Gastroesophageal sphincter (tissue), 4 donors: ENCODE measurements around the gene SIX5. TPM values are rescaled to one million over a fixed set of nuclear protein-coding genes. Genes with fewer than 3 reads are reported as not detected.
A peak's percentile ranks its signal among the peaks of the same experiment; 100 is the strongest.

Experiments used
- ATAC-seq: fragments of 150-250 bp; one replicate; pipeline ENCODE4 v1.9.1; 2016; ENCODE audit warnings: mild to moderate bottlenecking, moderate library complexity
- H3K27ac ChIP-seq, 4 donors: fragments of 200-600 bp; sonication (generic) in 3 of 4; 1 replicate in 3 of 4; 2 replicates in 1 of 4; pipeline ENCODE4 v1.5.1; 2016 to 2019
- H3K27me3 ChIP-seq: fragments of 200-600 bp; sonication (generic); one replicate; pipeline ENCODE4 v1.5.1; 2019
- H3K36me3 ChIP-seq, 2 donors: fragments of 200-600 bp; sonication (generic); one replicate each; pipeline ENCODE4 v1.5.1; 2019; ENCODE audit warnings: control low read depth in 1 of 2
- H3K4me1 ChIP-seq, 3 donors: fragments of 200-600 bp; sonication (generic); 1 replicate in 2 of 3; 2 replicates in 1 of 3; pipeline ENCODE4 v1.5.1; 2016 to 2019; ENCODE audit warnings: control low read depth in 2 of 3
- H3K4me3 ChIP-seq, 2 donors: fragments of 200-600 bp; sonication (generic); one replicate each; pipeline ENCODE4 v1.5.1; 2019; ENCODE audit warnings: mild to moderate bottlenecking in 1 of 2, moderate library complexity in 1 of 2
- H3K9me3 ChIP-seq, 3 donors: fragments of 200-600 bp; sonication (generic); one replicate each; pipeline ENCODE4 v1.5.1; 2017 to 2019; ENCODE audit warnings: control low read depth in 2 of 3
- EP300 ChIP-seq: sonication (generic); formaldehyde crosslinking; IDR thresholded peaks from one replicate; pipeline ENCODE4 v1.6.1; 2017; ENCODE audit warnings: antibody characterized with exemption, mild to moderate bottlenecking
- POLR2A ChIP-seq, 2 donors: fragments of 450-650 bp; IDR thresholded peaks; one replicate each; pipeline ENCODE4 v1.6.1; 2017; ENCODE audit warnings: antibody characterized with exemption in 2 of 2, mild to moderate bottlenecking in 2 of 2, moderate library complexity in 1 of 2
- POLR2AphosphoS5 ChIP-seq: sonication (generic); formaldehyde crosslinking; IDR thresholded peaks from one replicate; pipeline ENCODE4 v1.6.1; 2017; ENCODE audit warnings: antibody characterized with exemption
- WGBS, 2 donors: methylation state at CpG; one replicate each; pipeline ENCODE4 v1.1.5; 2018; ENCODE audit warnings: low coverage in 1 of 2; 5-methylcytosine and 5-hydroxymethylcytosine counted together
- total RNA-seq, 4 donors: library from RNA; depleted of rRNA; stranded (reverse); fragments of >200 nt; gene quantifications; one replicate each; pipeline ENCODE4 v1.1.0, GENCODE V29; 2016
- TF ChIP-seq, protein P1 (sequence below), 4 experiments: fragments of 200-600 bp in 2 of 4; fragments of 450-650 bp in 2 of 4; sonication (generic) in 1 of 4; IDR thresholded peaks; one replicate each; pipeline ENCODE4 v1.5.1; 2017 to 2019; ENCODE audit warnings: antibody characterized with exemption in 4 of 4, mild to moderate bottlenecking in 2 of 4, moderate library complexity in 2 of 4

The SIX5 gene
- 10 to 100 TPM; 13.2 to 33.1 (median 23.7) TPM for total RNA-seq

- Histone ChIP-seq H3K9me3 (no peaks in the 10 kb centered on the region), H3K4me1 (peaks cover 3 to 68% (median 36%) of the 10 kb centered on the region in 3 donors), H3K4me3 (peak within 1 kb of the TSS; percentile 65 to 93), H3K27ac (peak within 1 kb of the TSS; percentile 88 to 99 (median 98)), H3K36me3 (peaks cover 0 to 24% of the 10 kb centered on the region in 2 donors), H3K27me3 (no peaks in the 10 kb centered on the region)
- TF ChIP-seq, protein P1, sequence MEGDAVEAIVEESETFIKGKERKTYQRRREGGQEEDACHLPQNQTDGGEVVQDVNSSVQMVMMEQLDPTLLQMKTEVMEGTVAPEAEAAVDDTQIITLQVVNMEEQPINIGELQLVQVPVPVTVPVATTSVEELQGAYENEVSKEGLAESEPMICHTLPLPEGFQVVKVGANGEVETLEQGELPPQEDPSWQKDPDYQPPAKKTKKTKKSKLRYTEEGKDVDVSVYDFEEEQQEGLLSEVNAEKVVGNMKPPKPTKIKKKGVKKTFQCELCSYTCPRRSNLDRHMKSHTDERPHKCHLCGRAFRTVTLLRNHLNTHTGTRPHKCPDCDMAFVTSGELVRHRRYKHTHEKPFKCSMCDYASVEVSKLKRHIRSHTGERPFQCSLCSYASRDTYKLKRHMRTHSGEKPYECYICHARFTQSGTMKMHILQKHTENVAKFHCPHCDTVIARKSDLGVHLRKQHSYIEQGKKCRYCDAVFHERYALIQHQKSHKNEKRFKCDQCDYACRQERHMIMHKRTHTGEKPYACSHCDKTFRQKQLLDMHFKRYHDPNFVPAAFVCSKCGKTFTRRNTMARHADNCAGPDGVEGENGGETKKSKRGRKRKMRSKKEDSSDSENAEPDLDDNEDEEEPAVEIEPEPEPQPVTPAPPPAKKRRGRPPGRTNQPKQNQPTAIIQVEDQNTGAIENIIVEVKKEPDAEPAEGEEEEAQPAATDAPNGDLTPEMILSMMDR (IDR thresholded peaks at IDR 0.05): no peak
- peak; percentile 91 to 93 for TF ChIP-seq POLR2A (IDR thresholded peaks at IDR 0.05)
- no peak for TF ChIP-seq EP300
- TF ChIP-seq POLR2AphosphoS5: peak; percentile 94
- peak; percentile 72 for ATAC-seq
- WGBS, 2 donors: 0% methylated on average over 3 of the region's 70 CpGs; no CpG with 5 or more reads in 1 of the 2 donors
These were observed at the start of gene SIX5 for GRCh38 chr19:45768984-45769782. SIX5 (minus strand) TSS chr19:45769252; CDS start chr19:45768844, 408 bp downstream.

DNA sequence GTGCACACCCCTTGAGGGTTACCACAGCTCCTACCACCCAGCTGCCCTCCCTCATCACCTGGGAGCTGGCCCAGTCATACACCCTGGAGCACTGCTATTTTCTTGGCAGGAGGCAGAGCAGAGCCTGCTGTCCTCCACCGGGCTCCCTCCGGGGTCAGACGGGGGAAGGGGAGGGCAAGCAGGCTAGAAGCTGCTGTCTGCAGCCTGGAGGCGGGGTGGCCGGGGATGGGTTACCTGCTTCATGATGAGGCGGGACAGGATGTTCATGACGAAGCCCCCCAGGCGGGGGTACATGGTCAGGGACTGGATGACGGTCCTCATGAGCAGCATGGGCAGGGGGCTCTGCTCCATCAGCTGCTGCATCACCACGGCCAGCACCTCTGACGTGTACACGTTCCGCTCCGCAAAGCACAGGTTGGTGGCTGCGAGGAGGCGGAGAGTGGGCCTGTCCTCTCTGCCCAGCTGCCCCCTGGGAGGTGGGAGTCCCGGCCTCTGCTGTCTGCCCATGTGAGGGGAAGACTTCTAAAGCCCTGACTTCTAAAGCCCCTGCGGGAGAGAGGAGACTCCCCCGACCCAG is 48.8 kb upstream of the SIX5 start:
- TF ChIP-seq POLR2A (IDR thresholded peaks at IDR 0.05): no peak
- TF ChIP-seq EP300: no peak
- TF ChIP-seq, protein P1 (IDR thresholded peaks at IDR 0.05): no peak
- no peak for TF ChIP-seq POLR2AphosphoS5
- Histone ChIP-seq H3K27me3 (peaks cover 33% of the 10 kb centered on the region), H3K27ac (no peak overlapping the region), H3K4me1 (peaks cover 0 to 25% (median 13%) of the 10 kb centered on the region in 3 donors), H3K9me3 (no peaks in the 10 kb centered on the region), H3K4me3 (no peak overlapping the region), H3K36me3 (peaks cover 0 to 49% of the 10 kb centered on the region in 2 donors)
- WGBS, 2 donors: 100% methylated on average over 1 of the region's 19 CpGs; no CpG with 5 or more reads in 1 of the 2 donors
- no peak for ATAC-seq

DNA sequence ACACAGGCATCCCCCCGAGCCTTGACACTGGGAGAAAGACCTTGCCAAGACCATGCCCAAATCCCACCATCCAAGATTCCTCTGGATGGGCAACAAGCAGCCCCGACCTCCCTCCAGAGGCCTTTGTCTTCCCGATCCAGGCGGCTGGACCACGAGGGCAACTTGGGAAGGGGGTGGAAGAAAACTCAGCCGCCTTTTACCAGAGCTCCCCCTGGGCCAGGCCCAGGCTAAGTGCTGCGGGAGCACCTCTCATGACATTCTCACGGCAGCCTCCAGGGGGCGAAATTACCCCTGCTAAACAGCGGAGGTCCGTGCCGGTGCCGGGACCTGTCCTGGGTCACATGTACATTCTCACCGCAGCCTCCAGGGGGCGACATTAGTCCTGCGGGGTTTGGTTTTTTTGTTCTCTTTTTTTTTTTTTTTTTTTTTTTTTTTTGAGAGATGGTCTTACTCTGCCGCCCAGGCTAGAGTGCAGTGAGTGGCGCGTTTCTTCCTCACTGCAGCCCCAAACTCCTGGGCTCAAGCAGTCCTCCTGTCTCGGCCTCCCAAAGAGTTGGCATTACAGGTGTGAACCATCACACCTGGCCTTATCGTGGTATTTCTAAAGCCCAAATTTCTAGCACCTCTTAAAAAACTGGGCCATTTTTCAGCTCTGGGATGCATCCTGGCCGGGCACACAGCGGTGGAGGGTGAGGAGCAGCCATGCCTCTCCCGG is 48.1 kb upstream of the SIX5 start:
- Histone ChIP-seq H3K36me3 (peaks cover 0 to 42% of the 10 kb centered on the region in 2 donors), H3K4me1 (peaks cover 0 to 25% (median 13%) of the 10 kb centered on the region in 3 donors), H3K4me3 (no peak overlapping the region), H3K9me3 (no peaks in the 10 kb centered on the region), H3K27me3 (peaks cover 40% of the 10 kb centered on the region), H3K27ac (peak overlapping the region in 1 of 4 donors; percentile 23)
- TF ChIP-seq, protein P1 (IDR thresholded peaks at IDR 0.05): peak in 3 of 4 experiments; percentile 90 to 96 (median 95)
- no peak for TF ChIP-seq POLR2AphosphoS5
- 50 to 66% methylated on average over 5 to 6 of the region's 24 CpGs for WGBS, 2 donors
- ATAC-seq: peak; percentile 93

DNA sequence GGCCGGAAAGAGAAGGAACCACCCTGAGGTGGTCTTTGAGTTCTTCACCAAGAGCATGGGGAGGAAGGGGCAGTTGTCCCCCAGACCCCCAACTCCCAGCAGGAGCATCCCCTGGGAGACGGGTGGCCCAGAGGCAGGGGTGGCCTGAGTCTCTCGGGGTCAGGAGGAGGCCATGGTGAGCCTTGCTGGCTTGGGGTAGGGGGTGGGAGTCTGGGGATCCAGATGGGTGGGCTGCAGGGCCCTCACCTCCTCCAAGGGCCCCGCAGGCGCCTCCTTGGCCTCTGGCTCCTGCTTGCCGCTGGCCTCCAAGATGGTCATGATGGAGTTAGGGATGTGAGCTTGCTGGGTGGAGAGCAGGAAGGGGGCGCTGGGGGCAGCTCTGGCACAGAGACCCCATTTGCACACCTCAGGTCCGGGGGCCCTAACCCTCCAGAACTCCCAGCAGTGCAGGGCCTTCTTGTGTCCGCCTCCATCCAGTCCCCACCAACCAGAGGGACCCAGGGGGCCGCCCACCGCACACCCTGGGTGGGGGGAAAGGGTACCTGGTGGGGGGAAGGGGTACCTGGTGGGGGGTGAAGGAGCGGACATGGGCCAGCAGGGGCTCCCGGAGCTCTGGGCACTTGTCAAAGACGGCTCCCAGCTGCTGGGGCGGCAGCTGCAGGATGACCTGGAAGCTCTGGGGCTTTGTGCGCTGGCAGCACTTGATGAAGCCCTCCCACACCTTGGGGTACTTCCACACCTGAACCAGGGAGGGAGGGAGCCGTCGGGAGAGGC is 47.4 kb upstream of the SIX5 start:
- Histone ChIP-seq H3K9me3 (no peaks in the 10 kb centered on the region), H3K27me3 (peaks cover 42% of the 10 kb centered on the region), H3K36me3 (peaks cover 0 to 38% of the 10 kb centered on the region in 2 donors), H3K4me3 (peak overlapping the region in 1 of 2 donors; percentile 44), H3K27ac (peak overlapping the region in 1 of 4 donors; percentile 23), H3K4me1 (peaks cover 0 to 25% (median 13%) of the 10 kb centered on the region in 3 donors)
- no CpG with 5 or more reads among the region's 18 CpGs for WGBS, 2 donors
- ATAC-seq: no peak
- TF ChIP-seq POLR2AphosphoS5: no peak
- TF ChIP-seq, protein P1 (IDR thresholded peaks at IDR 0.05): no peak
